ENCODE measurements around the gene EVC2.

GRCh38 chr4:5708449-5709206 is at the start of gene EVC2:
- TF ChIP-seq, protein P1, sequence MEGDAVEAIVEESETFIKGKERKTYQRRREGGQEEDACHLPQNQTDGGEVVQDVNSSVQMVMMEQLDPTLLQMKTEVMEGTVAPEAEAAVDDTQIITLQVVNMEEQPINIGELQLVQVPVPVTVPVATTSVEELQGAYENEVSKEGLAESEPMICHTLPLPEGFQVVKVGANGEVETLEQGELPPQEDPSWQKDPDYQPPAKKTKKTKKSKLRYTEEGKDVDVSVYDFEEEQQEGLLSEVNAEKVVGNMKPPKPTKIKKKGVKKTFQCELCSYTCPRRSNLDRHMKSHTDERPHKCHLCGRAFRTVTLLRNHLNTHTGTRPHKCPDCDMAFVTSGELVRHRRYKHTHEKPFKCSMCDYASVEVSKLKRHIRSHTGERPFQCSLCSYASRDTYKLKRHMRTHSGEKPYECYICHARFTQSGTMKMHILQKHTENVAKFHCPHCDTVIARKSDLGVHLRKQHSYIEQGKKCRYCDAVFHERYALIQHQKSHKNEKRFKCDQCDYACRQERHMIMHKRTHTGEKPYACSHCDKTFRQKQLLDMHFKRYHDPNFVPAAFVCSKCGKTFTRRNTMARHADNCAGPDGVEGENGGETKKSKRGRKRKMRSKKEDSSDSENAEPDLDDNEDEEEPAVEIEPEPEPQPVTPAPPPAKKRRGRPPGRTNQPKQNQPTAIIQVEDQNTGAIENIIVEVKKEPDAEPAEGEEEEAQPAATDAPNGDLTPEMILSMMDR (IDR thresholded peaks at IDR 0.05) = no peak
- no peak for TF ChIP-seq EZH2 (IDR thresholded peaks at IDR 0.05; ENCODE audit: borderline replicate concordance, insufficient read depth, low read depth, low read length, poor library complexity, severe bottlenecking)
